ENCODE measurements around the gene PERM1. TPM values are rescaled to one million over a fixed set of nuclear protein-coding genes. Genes with fewer than 3 reads are reported as not detected.

The PERM1 gene
- total and polyA plus RNA-seq, 4 donors = 0.42 to 1.5 (median 0.49) TPM

Other genes starting within 250 kb of the PERM1 start
- gene SAMD11, start 58.2 kb downstream of the PERM1 start, total RNA-seq = 10 to 100 TPM; 30.1 to 44.3 TPM
- gene SAMD11, start 58.2 kb downstream of the PERM1 start, polyA plus RNA-seq = 1 to 10 TPM; 2.6 to 7.2 TPM
- 10 to 100 TPM; 35.8 to 41.4 TPM for gene NOC2L, start 22.8 kb downstream of the PERM1 start, total RNA-seq
- 10 to 100 TPM; 17.3 to 55.5 TPM for gene NOC2L, start 22.8 kb downstream of the PERM1 start, polyA plus RNA-seq
- gene KLHL17, start 21.5 kb downstream of the PERM1 start, total RNA-seq = 10 to 100 TPM; 10.0 to 19.9 TPM
- 10 to 100 TPM in 1 of 2 donors, 1 to 10 TPM in 1; 2.8 to 40.5 TPM for gene KLHL17, start 21.5 kb downstream of the PERM1 start, polyA plus RNA-seq
- 1 to 10 TPM in 1 of 2 donors, under 1 TPM in 1; 0.52 to 1.2 TPM for gene PLEKHN1, start 15.6 kb downstream of the PERM1 start, total RNA-seq
- under 1 TPM; 0.13 to 0.61 TPM for gene PLEKHN1, start 15.6 kb downstream of the PERM1 start, polyA plus RNA-seq
- gene HES4, start 18.0 kb upstream of the PERM1 start, total RNA-seq = 10 to 100 TPM; 31.3 to 47.5 TPM
- 10 to 100 TPM in 1 of 2 donors, 1 to 10 TPM in 1; 3.6 to 82.3 TPM for gene HES4, start 18.0 kb upstream of the PERM1 start, polyA plus RNA-seq
- gene ISG15, start 31.4 kb upstream of the PERM1 start, total RNA-seq = 10 to 100 TPM; 34.4 to 40.8 TPM
- gene ISG15, start 31.4 kb upstream of the PERM1 start, polyA plus RNA-seq = 100 to 1,000 TPM in 1 of 2 donors, 10 to 100 TPM in 1; 79.5 to 104 TPM
- 10 to 100 TPM; 25.1 to 38.6 TPM for gene AGRN, start 38.0 kb upstream of the PERM1 start, total RNA-seq
- gene AGRN, start 38.0 kb upstream of the PERM1 start, polyA plus RNA-seq = 10 to 100 TPM in 1 of 2 donors, 1 to 10 TPM in 1; 4.3 to 20.1 TPM
- not detected for gene RNF223, start 92.2 kb upstream of the PERM1 start, total RNA-seq
- gene RNF223, start 92.2 kb upstream of the PERM1 start, polyA plus RNA-seq = not detected
- 10 to 100 TPM in 1 of 2 donors, 1 to 10 TPM in 1; 9.3 to 13.6 TPM for gene C1orf159, start 134.0 kb upstream of the PERM1 start, total RNA-seq
- 10 to 100 TPM in 1 of 2 donors, 1 to 10 TPM in 1; 4.0 to 35.4 TPM for gene C1orf159, start 134.0 kb upstream of the PERM1 start, polyA plus RNA-seq
- gene TTLL10, start 191.8 kb upstream of the PERM1 start, total RNA-seq = under 1 TPM in 1 of 2 donors, not detected in 1; 0.15 TPM
- not detected for gene TTLL10, start 191.8 kb upstream of the PERM1 start, polyA plus RNA-seq
- gene TNFRSF18, start 224.5 kb upstream of the PERM1 start, total RNA-seq = 1 to 10 TPM; 1.0 to 1.1 TPM
- 1 to 10 TPM in 1 of 2 donors, not detected in 1; 1.3 TPM for gene TNFRSF18, start 224.5 kb upstream of the PERM1 start, polyA plus RNA-seq
- gene TNFRSF4, start 232.1 kb upstream of the PERM1 start, total RNA-seq = 1 to 10 TPM; 1.6 to 3.5 TPM
- gene TNFRSF4, start 232.1 kb upstream of the PERM1 start, polyA plus RNA-seq = 1 to 10 TPM in 1 of 2 donors, not detected in 1; 1.0 TPM
- gene SDF4, start 249.9 kb upstream of the PERM1 start, total RNA-seq = 100 to 1,000 TPM; 138 to 140 TPM
- gene SDF4, start 249.9 kb upstream of the PERM1 start, polyA plus RNA-seq = 100 to 1,000 TPM in 1 of 2 donors, 10 to 100 TPM in 1; 73.3 to 158 TPM